ENCODE measurements around the gene SMC5. TPM values are rescaled to one million over a fixed set of nuclear protein-coding genes. Genes with fewer than 3 reads are reported as not detected.

SMC5 gene
- total and polyA plus RNA-seq, 8 donors, result 7.9 to 93.8 (median 14.6) TPM

DNA sequence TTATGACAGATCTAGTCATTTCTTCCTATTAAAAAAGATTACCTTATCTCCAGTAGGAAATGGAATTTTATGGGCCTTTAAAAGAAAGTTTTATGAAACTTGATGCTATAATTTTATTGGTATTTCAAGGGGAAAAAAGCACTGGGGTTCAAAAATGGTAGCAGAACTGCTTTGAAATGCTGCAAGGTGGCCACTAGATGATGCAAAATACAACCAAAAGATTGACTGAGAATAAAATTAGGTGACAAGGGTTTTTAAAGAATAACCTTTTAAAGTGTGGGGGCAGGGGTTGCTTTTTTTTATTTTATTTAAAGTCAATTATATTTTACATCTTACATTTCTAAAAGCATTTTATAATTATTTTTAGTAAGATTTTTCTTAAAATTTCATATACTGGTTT is 94.0 kb downstream of the SMC5 start:
- Histone ChIP-seq H3K27me3 (no peaks in the 10 kb centered on the region), H3K9me3 (no peaks in the 10 kb centered on the region), H3K27ac (peak overlapping the region in 1 of 5 donors; percentile 42), H3K4me3 (no peak overlapping the region), H3K36me3 (peaks cover 16 to 54% (median 46%) of the 10 kb centered on the region in 4 donors), H3K4me1 (peaks cover 0 to 8% (median 0%) of the 10 kb centered on the region in 4 donors)
- DNase-seq, result no peak
- intact Hi-C loops (cut with DNase I; ENCODE audit: low total_unique reads), result loop anchor here (5.0 to 10.0 kb wide), 2 partner anchors 49 to 142 kb away; no protein-coding TSS in a partner anchor
- TF ChIP-seq CTCF (IDR thresholded peaks at IDR 0.05) (peak in 5 of 7 experiments; percentile 37 to 58 (median 44)), EP300 (IDR thresholded peaks at IDR 0.05) (no peak)

DNA sequence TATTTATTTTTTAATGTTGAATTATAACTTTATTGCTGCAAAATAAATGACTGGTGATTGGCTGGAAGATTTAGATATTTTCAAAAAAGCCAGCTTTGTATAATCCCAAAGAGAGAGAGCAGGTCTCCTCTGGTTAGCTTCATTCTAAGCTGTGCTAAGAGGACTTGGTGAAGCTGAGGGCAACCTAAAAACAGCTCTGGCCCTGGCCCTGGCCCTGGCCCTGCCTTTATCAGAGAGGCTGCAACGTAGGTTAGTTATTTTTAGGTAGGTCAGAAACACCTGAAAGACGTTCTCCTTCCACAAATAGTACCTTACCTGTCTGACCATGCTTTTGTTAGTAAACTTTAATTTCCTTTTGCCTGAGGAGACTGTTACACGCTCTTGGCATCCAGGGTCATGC is 97.0 kb downstream of the SMC5 start:
- Histone ChIP-seq H3K27me3 (no peaks in the 10 kb centered on the region), H3K36me3 (peaks cover 4 to 26% (median 17%) of the 10 kb centered on the region in 4 donors), H3K27ac (peak overlapping the region in 1 of 5 donors; percentile 28), H3K4me3 (no peak overlapping the region), H3K4me1 (peaks cover 0 to 8% (median 0%) of the 10 kb centered on the region in 4 donors), H3K9me3 (no peaks in the 10 kb centered on the region)
- TF ChIP-seq EP300 (IDR thresholded peaks at IDR 0.05), result no peak
- no peak for TF ChIP-seq POLR2AphosphoS5 (IDR thresholded peaks at IDR 0.05)
- no peak for TF ChIP-seq CTCF (IDR thresholded peaks at IDR 0.05)
- TF ChIP-seq POLR2A (IDR thresholded peaks at IDR 0.05), result no peak
- intact Hi-C loops (cut with DNase I; ENCODE audit: low total_unique reads), result loop anchor here (10.0 kb wide), 1 partner anchor 139 kb away; no protein-coding TSS in a partner anchor
- DNase-seq, result no peak
- WGBS, 5 donors, result 35 to 64% (median 60%) methylated on average over 3 of the region's 3 CpGs

- no peak for TF ChIP-seq POLR2AphosphoS5 (IDR thresholded peaks at IDR 0.05)
- no peak for TF ChIP-seq CTCF (IDR thresholded peaks at IDR 0.05)
- no peaks in the 10 kb centered on the region for H3K27me3 ChIP-seq
- H3K9me3 ChIP-seq, result no peaks in the 10 kb centered on the region
- no peaks in the 10 kb centered on the region for H3K36me3 ChIP-seq
- no peaks in the 10 kb centered on the region for H3K4me1 ChIP-seq
- intact Hi-C loops (cut with DNase I; ENCODE audit: low total_unique reads), result no loop called here
- no peak overlapping the region for H3K27ac ChIP-seq
- no peak overlapping the region for H3K4me3 ChIP-seq
- no peak for DNase-seq
- WGBS, 5 donors, result 82 to 90% (median 88%) methylated on average over 7 of the region's 7 CpGs
Measured at GRCh38 chr9:70362952-70363351, 104.2 kb downstream of the SMC5 start.

DNA sequence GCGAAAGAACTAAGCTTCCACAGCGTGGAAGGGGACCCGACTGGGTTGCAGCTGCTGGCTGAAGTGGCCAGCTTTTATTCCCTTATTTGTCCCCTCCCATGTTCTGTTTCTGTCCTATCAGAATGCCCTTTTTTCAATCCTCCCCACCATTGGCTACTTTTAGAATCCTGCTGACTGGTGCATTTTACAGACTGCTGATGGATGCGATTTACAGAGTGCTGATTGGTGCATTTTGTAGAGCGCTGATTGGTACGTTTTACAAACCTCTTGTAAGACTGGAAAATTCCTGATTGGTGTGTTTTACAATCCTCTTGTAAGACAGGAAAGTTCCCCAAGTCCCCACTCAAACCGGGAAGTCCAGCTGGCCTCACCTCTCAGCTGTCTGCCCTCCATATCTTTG is 105.0 kb downstream of the SMC5 start:
- H3K27ac ChIP-seq, result no peak overlapping the region
- H3K4me3 ChIP-seq, result no peak overlapping the region
- H3K36me3 ChIP-seq, result no peaks in the 10 kb centered on the region
- H3K4me1 ChIP-seq, result no peaks in the 10 kb centered on the region
- 94 to 96% (median 95%) methylated on average over 7 of the region's 7 CpGs for WGBS, 5 donors
- no peak for DNase-seq
- intact Hi-C loops (cut with DNase I; ENCODE audit: low total_unique reads), result no loop called here
- H3K27me3 ChIP-seq, result no peaks in the 10 kb centered on the region
- H3K9me3 ChIP-seq, result no peaks in the 10 kb centered on the region
- no peak for TF ChIP-seq POLR2AphosphoS5 (IDR thresholded peaks at IDR 0.05)
- TF ChIP-seq EP300 (IDR thresholded peaks at IDR 0.05), result no peak
- no peak for TF ChIP-seq POLR2A (IDR thresholded peaks at IDR 0.05)
- TF ChIP-seq CTCF (IDR thresholded peaks at IDR 0.05), result no peak
